HepG2 (cell line): ENCODE data around the gene FAM234B. TPM values are rescaled to one million over a fixed set of nuclear protein-coding genes. Genes with fewer than 3 reads are reported as not detected.

Experiments used
- ATAC-seq: fragments of 200-7000 bp; cut with Tn5 transposase; 3 replicates; pipeline ENCODE4 v1.9.1; 2020; ENCODE audit warnings: mild to moderate bottlenecking, moderate library complexity
- BruUV-seq: library from RNA; stranded (reverse); fragments of 400-500 nt; replicated peaks from 2 replicates; lab custom pipeline; 2021; lab: Mats Ljungman, UMichigan
- CTCF ChIA-PET: fragments of 300-600 bp; formaldehyde crosslinking; extraction: SDS; loops from one replicate; lab custom pipeline; 2021; ENCODE audit warnings: low total read pairs, inconsistent platforms, low intra/inter-chr PET ratio; lab: Yijun Ruan, JAX
- POLR2A ChIA-PET: fragments of 350-600 bp; sonication (Branson Sonifier 250); formaldehyde crosslinking; loops from one replicate; lab custom pipeline; 2020; ENCODE audit warnings: antibody characterized with exemption, inconsistent platforms; lab: Yijun Ruan, JAX
- DNase-seq: peaks from one replicate; pipeline ENCODE4 v3.0.0-alpha.2; 2015; ENCODE audit warnings: low spot score
- FAIRE-seq: peaks from 3 replicates; lab custom pipeline; 2011; peaks lifted over from hg19 to GRCh38; lab: Jason Lieb, UNC
- H2AFZ ChIP-seq: one replicate; pipeline ENCODE4 v1.6.1; 2011; ENCODE audit warnings: low read length, inconsistent platforms
- H3K27ac ChIP-seq: fragments of 300-600 bp; 3 replicates; pipeline ENCODE4 v1.8.0; 2011; ENCODE audit warnings: mixed run types, mild to moderate bottlenecking, mixed read lengths, low read length, inconsistent platforms; ENCODE audit not compliant: insufficient read depth; ENCODE audit errors: extremely low read length
- H3K27me3 ChIP-seq, 2 experiments: fragments of 200-600 bp in 1 of 2; 2 replicates in 1 of 2; 3 replicates in 1 of 2; pipeline versions ENCODE4 v1.6.0 to v1.8.0; 2011; ENCODE audit warnings: low read length in 2 of 2, mild to moderate bottlenecking in 2 of 2, moderate library complexity in 2 of 2, inconsistent platforms in 1 of 2; ENCODE audit not compliant: insufficient read depth in 2 of 2, control insufficient read depth in 1 of 2
- H3K36me3 ChIP-seq, 2 experiments: fragments of 200-600 bp in 1 of 2; replicated peaks in 1 of 2; 2 replicates in 1 of 2; 3 replicates in 1 of 2; pipeline versions ENCODE4 v1.5.1 to v1.8.0; 2011; ENCODE audit warnings: low read length in 2 of 2, inconsistent platforms in 1 of 2; ENCODE audit not compliant: insufficient read depth in 2 of 2, control insufficient read depth in 1 of 2
- H3K4me1 ChIP-seq: 2 replicates; pipeline ENCODE4 v1.5.1; 2012; ENCODE audit warnings: low read length, inconsistent platforms; ENCODE audit not compliant: insufficient read depth
- H3K4me2 ChIP-seq: 2 replicates; pipeline ENCODE4 v1.6.0; 2011; ENCODE audit warnings: low read depth, low read length, inconsistent platforms
- H3K4me3 ChIP-seq, 3 experiments: fragments of 200-600 bp in 1 of 3; sonication (generic), shearing (Covaris generic) in 1 of 3; replicated peaks in 1 of 3; 2 replicates each; pipeline ENCODE4 v1.5.1; 2011 to 2016; ENCODE audit warnings: low read length in 3 of 3, inconsistent platforms in 2 of 3, low read depth in 2 of 3, mild to moderate bottlenecking in 2 of 3, control low read depth in 1 of 3, mixed read lengths in 1 of 3; ENCODE audit not compliant: insufficient read depth in 1 of 3
- H3K79me2 ChIP-seq: one replicate; pipeline ENCODE4 v1.6.1; 2011; ENCODE audit warnings: low read length, inconsistent platforms; ENCODE audit not compliant: insufficient read depth
- H3K9ac ChIP-seq: 2 replicates; pipeline ENCODE4 v1.6.0; 2011; ENCODE audit warnings: mild to moderate bottlenecking, low read depth, low read length, inconsistent platforms; ENCODE audit not compliant: insufficient read depth
- H3K9me3 ChIP-seq: 2 replicates; pipeline ENCODE4 v1.5.1; 2012; ENCODE audit warnings: mild to moderate bottlenecking, low read length
- H4K20me1 ChIP-seq: 2 replicates; pipeline ENCODE4 v1.6.0; 2011; ENCODE audit warnings: inconsistent platforms, mild to moderate bottlenecking, low read length, moderate library complexity; ENCODE audit not compliant: insufficient read depth
- ATF7 ChIP-seq, 2 experiments: fragments of 450-650 bp in 1 of 2; sonication (generic) in 1 of 2; formaldehyde crosslinking in 1 of 2; IDR thresholded peaks; 2 replicates each; pipeline versions ENCODE4 v1.4.0 to v1.6.1; 2016 to 2020; ENCODE audit warnings: antibody characterized with exemption in 1 of 2, mild to moderate bottlenecking in 1 of 2, missing genetic modification reagents in 1 of 2
- CREB1 ChIP-seq, 2 experiments: fragments of 450-650 bp in 1 of 2; IDR thresholded peaks; 2 replicates each; pipeline ENCODE4 v1.6.1; 2016 to 2017; ENCODE audit warnings: control low read depth in 1 of 2, mild to moderate bottlenecking in 1 of 2, missing compliant biosample characterization in 1 of 2, missing genetic modification characterization in 1 of 2
- SMARCC2 ChIP-seq: fragments of 450-650 bp; IDR thresholded peaks from 2 replicates; pipeline ENCODE4 v1.6.1; 2017; ENCODE audit warnings: antibody characterized with exemption, mild to moderate bottlenecking
- SMARCE1 ChIP-seq: fragments of 450-650 bp; IDR thresholded peaks from 2 replicates; pipeline ENCODE4 v1.6.1; 2017; ENCODE audit warnings: borderline replicate concordance
- WGBS: methylation state at CpG from one replicate; pipeline ENCODE4 v1.1.6; 2017; ENCODE audit warnings: low lambda C conversion rate; 5-methylcytosine and 5-hydroxymethylcytosine counted together
- in situ Hi-C: cut with HindIII; loops from 2 replicates; pipeline ENCODE4 v1.10.0; 2017; ENCODE audit warnings: low pct_unique_long_range_greater_than_20kb; ENCODE audit not compliant: extremely low pct_ligation_motif_present
- intact Hi-C: fragments of 100-400 bp; cut with micrococcal nuclease; formaldehyde crosslinking; loops from one replicate; pipeline ENCODE4 v1.10.0; 2022; ENCODE audit not compliant: unreplicated experiment
- polyA plus RNA-seq, 8 experiments: library from polyadenylated mRNA; depleted of rRNA in 3 of 8; stranded (reverse) in 7 of 8; unstranded in 1 of 8; fragments of >200 nt; fragmentation: Illumina TruSeq in 4 of 8; extraction: Trizol in 4 of 8; gene quantifications; 2 replicates each; pipeline versions ENCODE4 v1.2.1 to v1.2.3, GENCODE V29; 2011 to 2016; ENCODE audit warnings: low read depth in 4 of 8, missing spikeins in 1 of 8, mixed read lengths in 1 of 8; ENCODE audit not compliant: insufficient read depth in 1 of 8
- total RNA-seq, 5 experiments: library from RNA; depleted of rRNA; stranded (reverse); fragments of >200 nt; fragmentation: Illumina TruSeq; extraction: Trizol; gene quantifications; 2 replicates each; pipeline ENCODE4 v1.2.3, GENCODE V29; 2016; ENCODE audit warnings: low read depth in 1 of 5

FAM234B gene
- total and polyA plus RNA-seq, 2 of the 13 experiments (the other 11 are each of a cell fraction or from before 2014, with no cell fraction given) = 7.8 to 13.8 TPM

DNA sequence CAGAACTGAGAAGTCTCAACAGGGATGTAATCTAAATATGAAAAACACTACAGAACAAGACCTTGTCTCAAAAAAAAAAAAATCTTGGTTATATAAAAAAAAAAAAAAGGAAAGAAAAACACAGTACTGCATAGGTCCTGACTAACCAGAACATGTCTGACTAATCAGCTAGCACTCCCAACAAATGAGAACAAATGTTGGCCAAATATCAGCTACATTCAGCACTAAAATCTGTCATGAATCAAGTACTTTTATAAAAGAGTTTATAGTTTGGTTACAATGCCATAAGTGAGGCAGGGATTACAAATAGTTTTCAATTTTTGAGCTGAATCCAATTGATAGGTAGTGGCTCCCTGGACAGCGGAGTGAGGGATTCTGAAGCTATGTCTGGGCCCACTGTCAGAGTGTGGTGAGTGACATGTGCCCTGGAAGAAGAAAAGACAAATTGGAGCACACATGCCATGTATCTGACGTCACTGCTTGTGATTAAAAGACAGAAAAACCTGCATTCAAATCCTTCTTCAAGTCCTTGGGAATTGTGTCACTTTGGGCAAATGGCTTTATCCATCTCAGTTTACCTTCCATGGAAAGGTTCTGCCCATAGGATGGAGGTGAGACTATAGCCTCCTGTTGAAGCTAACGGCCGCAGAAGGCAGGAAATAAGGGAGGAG lies 5.6 kb upstream of the FAM234B start:
- BruUV-seq = no TSS peak
- ATAC-seq (no peak), FAIRE-seq (no peak), DNase-seq (no peak)
- 40% methylated on average over 4 of the region's 4 CpGs for WGBS
- Histone ChIP-seq H3K4me3 (no peak overlapping the region), H3K27me3 (peaks cover 2 to 28% of the 10 kb centered on the region in 2 experiments; a peak in 3 of 5 replicates), H3K4me2 (no peak overlapping the region), H2AFZ (no peak overlapping the region), H3K4me1 (0 out of 2 replicates have a peak, but pooled peaks cover 3% of the 10 kb centered on the region), H3K36me3 (no peaks in the 10 kb centered on the region), H4K20me1 (no peaks in the 10 kb centered on the region), H3K79me2 (no peaks in the 10 kb centered on the region), H3K27ac (no peak overlapping the region), H3K9me3 (no peaks in the 10 kb centered on the region), H3K9ac (no peak overlapping the region)
- intact Hi-C loops (no loop called here), in situ Hi-C loops (no loop called here)
- POLR2A ChIA-PET = no interaction called here
- CTCF ChIA-PET = no interaction called here
- peak; percentile 91 for TF ChIP-seq CREB1 (IDR thresholded peaks at IDR 0.05)
- no peak for TF ChIP-seq CREB1 (CRISPR knock-in tag; IDR thresholded peaks at IDR 0.05)
- no peak for TF ChIP-seq SMARCE1
- TF ChIP-seq ATF7 (IDR thresholded peaks at IDR 0.05) = peak; percentile 62
- no peak for TF ChIP-seq ATF7 (CRISPR knock-in tag; IDR thresholded peaks at IDR 0.05)

DNA sequence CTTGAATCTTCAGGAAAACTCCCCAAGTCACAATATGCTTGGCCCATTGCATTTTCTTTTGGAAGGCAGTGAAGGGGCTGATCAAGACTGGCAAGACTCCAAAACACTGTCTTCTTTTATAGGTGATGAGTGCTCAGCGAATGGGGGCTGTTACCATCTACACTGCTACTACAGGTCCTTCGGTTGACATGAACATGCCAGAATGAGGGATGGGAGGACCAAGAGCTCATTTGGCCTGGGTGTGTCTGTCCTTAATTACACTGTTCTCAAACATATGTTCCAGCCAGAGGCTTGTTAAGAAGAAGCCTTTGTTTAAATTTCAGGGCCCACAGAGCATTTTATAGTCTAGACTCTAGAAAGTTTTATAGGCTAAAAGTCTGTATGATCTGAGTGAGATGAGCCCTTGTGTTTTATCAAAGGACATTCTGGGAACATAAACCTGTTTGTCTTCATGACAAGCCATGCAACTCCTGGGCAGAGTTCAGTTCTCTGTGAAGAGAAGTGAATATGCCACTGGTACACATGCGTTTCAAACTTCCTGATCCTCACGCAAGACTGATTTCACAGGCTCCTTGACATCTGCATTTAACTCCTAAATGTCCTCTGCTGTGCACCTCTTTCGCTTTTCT lies 4.7 kb upstream of the FAM234B start:
- intact Hi-C loops = no loop called here
- Histone ChIP-seq H3K9ac (no peak overlapping the region), H3K27ac (no peak overlapping the region), H3K4me1 (0 out of 2 replicates have a peak, but pooled peaks cover 7% of the 10 kb centered on the region)
- FAIRE-seq = no peak
- in situ Hi-C loops = no loop called here
- no peak for TF ChIP-seq SMARCC2
- TF ChIP-seq, all 625 proteins: peak for 0
- DNase-seq = no peak
- Histone ChIP-seq H3K36me3 (no peaks in the 10 kb centered on the region), H3K4me3 (no peak overlapping the region), H3K27me3 (peaks cover 2 to 32% of the 10 kb centered on the region in 2 experiments; a peak in 3 of 5 replicates), H3K79me2 (no peaks in the 10 kb centered on the region), H3K9me3 (no peaks in the 10 kb centered on the region), H4K20me1 (no peaks in the 10 kb centered on the region), H2AFZ (no peak overlapping the region), H3K4me2 (no peak overlapping the region)
- 58% methylated on average over 5 of the region's 5 CpGs for WGBS
- ATAC-seq = no peak
- CTCF ChIA-PET = no interaction called here
- POLR2A ChIA-PET = no interaction called here
- BruUV-seq = no TSS peak
